Neural cell (in vitro differentiated cells): ENCODE data around the gene ENSA. TPM values are rescaled to one million over a fixed set of nuclear protein-coding genes. Genes with fewer than 3 reads are reported as not detected.

ENCODE experiments used
- H2AFZ ChIP-seq: fragments of 200-600, 300-800 bp; sonication (generic), shearing (Covaris generic); 2 replicates; pipeline ENCODE4 v1.6.0; 2014; ENCODE audit warnings: low read depth, mild to moderate bottlenecking, antibody characterized with exemption, low read length, moderate library complexity
- H3F3A ChIP-seq: fragments of 200-600 bp; shearing (Covaris generic); 2 replicates; pipeline ENCODE4 v1.6.1; 2016; ENCODE audit warnings: mild to moderate bottlenecking, moderate library complexity, mixed read lengths, antibody characterized with exemption, low read length; ENCODE audit not compliant: insufficient read depth, poor library complexity, severe bottlenecking
- H3K27ac ChIP-seq: fragments of 200-600, 300-800 bp; sonication (generic), shearing (Covaris generic); 2 replicates; pipeline ENCODE4 v1.5.1; 2014; ENCODE audit warnings: mild to moderate bottlenecking, low read length, moderate library complexity
- H3K27me3 ChIP-seq: fragments of 300-800, 200-600 bp; sonication (generic), shearing (Covaris generic); 2 replicates; pipeline ENCODE4 v1.6.0; 2014; ENCODE audit warnings: mild to moderate bottlenecking, low read depth, low read length, moderate library complexity; ENCODE audit not compliant: insufficient read depth
- H3K36me3 ChIP-seq: fragments of 300-800, 200-600 bp; sonication (generic), shearing (Covaris generic); 2 replicates; pipeline ENCODE4 v1.5.1; 2014; ENCODE audit warnings: mild to moderate bottlenecking, antibody characterized with exemption, low read length, moderate library complexity; ENCODE audit not compliant: insufficient read depth
- H3K4me2 ChIP-seq: fragments of 300-800, 200-600 bp; sonication (generic), shearing (Covaris generic); 2 replicates; pipeline ENCODE4 v1.6.0; 2014; ENCODE audit warnings: mild to moderate bottlenecking, low read length
- H3K4me3 ChIP-seq: fragments of 300-800, 200-600 bp; sonication (generic), shearing (Covaris generic); 2 replicates; pipeline ENCODE4 v1.5.1; 2014; ENCODE audit warnings: mild to moderate bottlenecking, low read length, moderate library complexity
- H3K79me2 ChIP-seq: fragments of 200-600 bp; shearing (Covaris generic); replicated peaks from 2 replicates; pipeline ENCODE4 v1.6.0; 2014; ENCODE audit warnings: mild to moderate bottlenecking, low read length, moderate library complexity; ENCODE audit not compliant: insufficient read depth
- H3K9ac ChIP-seq: fragments of 300-800, 200-600 bp; sonication (generic), shearing (Covaris generic); 2 replicates; pipeline ENCODE4 v1.6.1; 2016; ENCODE audit warnings: mild to moderate bottlenecking, low read length, mixed read lengths
- H3K9me2 ChIP-seq: fragments of 200-600 bp; shearing (Covaris generic); 2 replicates; pipeline ENCODE4 v1.6.1; 2016; ENCODE audit warnings: mild to moderate bottlenecking, low read length, mixed read lengths; ENCODE audit not compliant: insufficient read depth
- H3K9me3 ChIP-seq: fragments of 200-600, 300-800 bp; sonication (generic), shearing (Covaris generic); 2 replicates; pipeline ENCODE4 v1.6.1; 2016; ENCODE audit warnings: mild to moderate bottlenecking, mixed run types, low read length, moderate library complexity, mixed read lengths
- H4K20me1 ChIP-seq: fragments of 200-600 bp; shearing (Covaris generic); 2 replicates; pipeline ENCODE4 v1.6.1; 2016; ENCODE audit warnings: mild to moderate bottlenecking, mixed run types; ENCODE audit not compliant: insufficient read depth
- CTCF ChIP-seq: fragments of 450-650 bp; IDR thresholded peaks from 2 replicates; pipeline ENCODE4 v1.5.1; 2014; ENCODE audit warnings: antibody characterized with exemption, mild to moderate bottlenecking, moderate library complexity; ENCODE audit not compliant: poor library complexity, severe bottlenecking
- EP300 ChIP-seq: fragments of 450-650 bp; conservative IDR thresholded peaks from 2 replicates; pipeline ENCODE4 v1.6.1; 2014; ENCODE audit warnings: antibody characterized with exemption, mild to moderate bottlenecking, moderate library complexity; ENCODE audit not compliant: poor library complexity, severe bottlenecking
- EZH2 ChIP-seq: fragments of 200-600, 300-800 bp; shearing (Covaris generic), sonication (generic); IDR thresholded peaks from 2 replicates; pipeline ENCODE4 v1.6.1; 2014; ENCODE audit warnings: antibody characterized with exemption, low read length, borderline replicate concordance, mild to moderate bottlenecking; ENCODE audit not compliant: insufficient read depth, poor library complexity, severe bottlenecking
- MXI1 ChIP-seq: fragments of 450-650 bp; conservative IDR thresholded peaks from 2 replicates; pipeline ENCODE4 v1.6.1; 2014; ENCODE audit warnings: antibody characterized with exemption, mild to moderate bottlenecking; ENCODE audit not compliant: poor library complexity, severe bottlenecking
- POLR2AphosphoS5 ChIP-seq: IDR thresholded peaks from 2 replicates; pipeline ENCODE4 v1.6.1; 2012
- REST ChIP-seq: IDR thresholded peaks from 2 replicates; pipeline ENCODE4 v1.6.1; 2012; ENCODE audit warnings: borderline replicate concordance
- SMC3 ChIP-seq: fragments of 450-650 bp; conservative IDR thresholded peaks from 2 replicates; pipeline ENCODE4 v1.6.1; 2014; ENCODE audit warnings: antibody characterized with exemption, mild to moderate bottlenecking, moderate library complexity; ENCODE audit not compliant: poor library complexity
- TAF1 ChIP-seq: IDR thresholded peaks from 2 replicates; pipeline ENCODE4 v1.6.1; 2012; ENCODE audit warnings: low read depth
- polyA plus RNA-seq: library from polyadenylated mRNA; depleted of rRNA; stranded (reverse); fragments of >200 nt; gene quantifications from 2 replicates; pipeline ENCODE4 v1.2.3, GENCODE V29; 2014

ENSA gene
- polyA plus RNA-seq, 1 donor from 2014 or later = 230 TPM

GRCh38 chr1:150620919-150621318 is 8.5 kb downstream of the ENSA start:
- Histone ChIP-seq H3K27ac (no peak overlapping the region), H4K20me1 (no peaks in the 10 kb centered on the region), H3K4me2 (no peak overlapping the region), H3K9me2 (no peaks in the 10 kb centered on the region), H3K9ac (no peak overlapping the region), H3F3A (no peaks in the 10 kb centered on the region), H3K79me2 (no peaks in the 10 kb centered on the region), H3K4me3 (no peak overlapping the region), H3K9me3 (no peaks in the 10 kb centered on the region), H3K36me3 (peaks cover 6% of the 10 kb centered on the region), H3K27me3 (no peaks in the 10 kb centered on the region), H2AFZ (no peak overlapping the region)
- no peak for TF ChIP-seq EP300
- TF ChIP-seq SMC3 = no peak
- no peak for TF ChIP-seq TAF1

- Histone ChIP-seq H3K27ac (no peak overlapping the region), H3K27me3 (no peaks in the 10 kb centered on the region), H4K20me1 (no peaks in the 10 kb centered on the region), H3K9ac (no peak overlapping the region), H3K9me2 (no peaks in the 10 kb centered on the region), H3K36me3 (peaks cover 10% of the 10 kb centered on the region), H3K4me3 (no peak overlapping the region), H3F3A (no peaks in the 10 kb centered on the region), H2AFZ (no peak overlapping the region), H3K4me2 (no peak overlapping the region), H3K9me3 (no peaks in the 10 kb centered on the region), H3K79me2 (no peaks in the 10 kb centered on the region)
- no peak for TF ChIP-seq EZH2
- TF ChIP-seq POLR2AphosphoS5 = no peak
- TF ChIP-seq MXI1 = no peak
- no peak for TF ChIP-seq SMC3
Observed at GRCh38 chr1:150619576-150620509, 9.6 kb downstream of the ENSA start.

GRCh38 chr1:150615346-150616201 is 13.8 kb downstream of the ENSA start:
- H3K36me3 ChIP-seq = peaks cover 10% of the 10 kb centered on the region
- no peak overlapping the region for H3K4me2 ChIP-seq
- H3K27me3 ChIP-seq = no peaks in the 10 kb centered on the region
- no peak overlapping the region for H3K9ac ChIP-seq
- no peak overlapping the region for H3K4me3 ChIP-seq
- no peaks in the 10 kb centered on the region for H3K9me3 ChIP-seq
- H3K79me2 ChIP-seq = no peaks in the 10 kb centered on the region
- no peaks in the 10 kb centered on the region for H3F3A ChIP-seq
- H3K27ac ChIP-seq = no peak overlapping the region
- H4K20me1 ChIP-seq = no peaks in the 10 kb centered on the region
- TF ChIP-seq REST = no peak
- TF ChIP-seq POLR2AphosphoS5 = no peak
- no peak for TF ChIP-seq SMC3
- TF ChIP-seq MXI1 = no peak
- TF ChIP-seq TAF1 = no peak
- no peak for TF ChIP-seq CTCF
- no peak overlapping the region for H2AFZ ChIP-seq
- no peaks in the 10 kb centered on the region for H3K9me2 ChIP-seq
